GM19238 (cell line): ENCODE results near the gene GAK.

ENCODE experiments used
- DNase-seq: peaks from one replicate; pipeline ENCODE4 v3.0.0; 2011; ENCODE audit warnings: low spot score; ENCODE audit not compliant: insufficient read length

GAK gene

DNA sequence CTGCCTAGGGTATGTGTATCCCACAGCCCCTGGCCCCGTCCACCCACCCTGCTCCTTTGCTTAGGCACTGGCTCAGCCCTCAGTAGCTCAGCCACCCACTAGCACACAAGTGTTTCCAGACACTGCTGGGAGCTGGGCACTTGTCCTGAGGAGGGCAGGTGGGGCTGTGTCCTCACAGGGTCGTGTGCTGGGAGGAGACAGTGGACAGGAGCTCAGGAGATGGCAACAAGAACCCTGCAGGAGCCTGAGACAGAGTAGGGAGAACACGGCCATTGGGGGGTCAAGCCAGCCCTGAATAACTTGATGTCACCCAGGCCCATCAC is 100.7 kb downstream of the GAK start:
- no peak for DNase-seq

DNA sequence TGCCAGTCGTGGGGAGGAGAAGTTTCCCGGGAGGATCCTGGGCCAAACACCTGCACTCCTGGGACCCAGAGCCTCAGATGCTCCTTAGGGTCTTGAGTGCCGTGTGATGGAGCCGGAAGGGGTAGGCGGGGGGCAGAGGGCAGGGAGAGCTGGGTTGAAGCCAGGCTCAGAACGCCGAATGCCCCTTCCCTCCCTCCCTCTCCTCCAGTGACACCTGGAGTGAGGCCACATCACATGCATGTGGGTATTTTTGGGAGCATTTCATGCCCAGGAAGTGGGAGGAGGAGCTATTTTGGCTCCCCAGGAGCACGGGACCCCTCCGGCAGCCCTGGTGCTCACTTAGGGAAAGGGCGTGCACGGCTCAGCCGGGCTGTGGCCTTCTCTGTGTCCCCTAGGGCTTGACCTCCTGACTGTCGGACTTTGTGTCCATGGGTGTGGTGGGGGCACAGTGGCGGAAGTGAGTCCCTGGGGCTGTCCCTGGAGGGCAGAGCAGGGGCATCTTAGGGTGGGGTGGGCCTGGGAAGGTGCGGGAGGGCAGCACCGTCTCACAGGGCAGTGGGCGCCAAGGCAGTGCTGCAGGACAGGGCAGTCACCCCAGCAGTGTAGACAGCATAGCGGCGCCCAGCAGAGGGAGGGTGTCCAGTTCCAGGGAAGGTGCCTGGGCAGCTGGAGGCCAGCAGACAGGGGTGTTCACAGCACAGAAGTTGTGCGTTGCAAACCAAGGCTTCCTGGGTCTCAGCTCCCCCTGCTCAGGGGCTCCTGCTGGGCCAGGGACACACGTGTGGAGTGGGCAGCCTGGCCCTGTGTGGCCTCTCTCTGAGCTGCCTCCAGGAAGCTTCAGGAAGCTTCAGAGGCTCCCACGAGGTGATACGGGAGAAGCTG is 101.3 kb downstream of the GAK start:
- no peak for DNase-seq

DNA sequence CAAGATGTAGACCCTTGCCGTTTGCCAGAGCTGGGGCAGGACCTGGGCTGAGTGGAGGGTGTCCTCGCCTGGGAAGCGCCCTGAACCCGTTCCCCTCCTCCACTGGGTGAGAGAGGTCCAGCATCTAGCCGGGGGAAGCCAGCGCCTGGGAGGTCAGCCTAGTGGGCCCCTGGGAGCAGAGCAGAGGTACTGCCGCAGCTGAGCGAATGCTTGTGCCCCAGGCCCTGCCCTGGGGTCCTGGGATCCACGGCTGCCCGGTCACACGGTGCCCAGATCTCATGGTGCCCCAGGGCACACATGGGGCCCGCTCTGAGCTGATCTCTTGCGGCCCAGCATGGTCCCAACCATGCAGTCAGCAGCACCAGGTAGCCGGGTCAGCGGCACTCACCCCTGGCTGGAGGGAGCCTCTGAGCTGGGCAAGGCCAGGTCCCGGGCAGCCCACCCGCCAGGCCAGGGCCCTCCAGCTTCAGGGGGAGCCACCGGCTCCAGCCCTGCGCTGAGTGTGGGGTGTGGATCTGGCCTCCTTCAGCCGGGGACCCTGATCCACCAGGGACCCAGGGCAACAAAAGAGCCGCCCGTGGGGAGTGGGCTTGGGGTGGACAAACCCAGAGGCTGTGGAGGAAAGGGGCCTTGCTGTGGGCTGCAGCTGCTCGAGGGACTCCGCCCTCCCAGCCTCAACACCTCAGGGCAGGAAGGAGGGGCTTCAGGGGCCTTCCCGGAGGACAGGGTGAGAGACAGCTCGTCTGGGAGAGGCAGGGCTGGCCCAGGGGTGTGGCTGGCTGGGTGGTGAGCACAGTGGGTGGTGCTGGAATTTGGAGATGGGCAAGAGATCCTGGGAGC is 102.1 kb downstream of the GAK start:
- no peak for DNase-seq

DNA sequence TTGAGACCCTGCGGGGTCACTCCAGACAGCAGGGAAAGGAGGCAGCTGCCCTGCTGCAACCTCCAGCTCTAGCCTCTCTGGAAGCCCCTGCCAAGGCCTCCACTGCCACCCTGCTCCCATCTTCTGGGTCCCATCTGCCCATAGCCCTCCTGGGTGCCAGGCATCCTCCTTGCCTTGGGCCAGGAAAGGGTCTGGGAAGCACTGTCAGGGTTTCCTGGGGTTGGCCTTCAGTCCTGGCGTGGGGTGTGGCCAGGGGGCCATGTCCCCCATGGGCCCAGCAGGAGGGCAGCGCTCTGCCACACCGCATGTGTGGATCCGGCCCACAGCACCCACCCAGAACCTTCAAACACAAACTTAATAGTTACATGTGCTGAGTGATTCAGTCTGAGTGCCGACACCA is 102.8 kb downstream of the GAK start:
- no peak for DNase-seq

DNA sequence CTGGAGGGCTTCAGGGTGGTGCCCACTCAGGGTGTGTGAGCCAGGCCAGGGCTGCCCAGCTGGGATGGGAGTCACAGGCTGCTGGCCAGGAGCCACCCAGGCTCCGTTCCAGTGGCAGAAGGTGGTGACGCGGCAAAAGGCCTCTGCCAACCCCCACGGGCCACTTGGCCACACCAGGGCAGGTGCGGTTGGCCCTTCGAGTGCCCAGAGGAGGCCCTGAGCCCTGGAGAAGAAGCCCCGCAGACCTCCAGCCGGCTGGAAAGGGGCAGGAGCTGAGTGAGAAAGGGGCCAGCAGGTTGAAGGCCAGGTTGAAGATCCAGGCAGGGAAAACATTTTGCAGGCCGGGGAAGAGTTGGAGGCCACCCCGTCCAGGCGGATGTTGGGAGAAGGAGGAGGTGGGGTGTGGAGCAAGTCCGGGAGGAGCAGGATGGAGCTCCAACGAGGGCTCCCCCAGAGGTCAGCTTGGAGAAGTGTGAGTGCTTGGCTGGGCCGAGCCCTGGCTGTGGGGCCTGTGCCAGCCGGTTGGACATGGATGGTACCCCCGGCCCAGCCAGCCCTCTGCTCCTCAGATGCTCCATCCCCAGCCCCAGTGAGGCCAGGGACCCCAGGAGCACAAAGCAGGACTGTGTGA is 103.4 kb downstream of the GAK start:
- DNase-seq = no peak

DNA sequence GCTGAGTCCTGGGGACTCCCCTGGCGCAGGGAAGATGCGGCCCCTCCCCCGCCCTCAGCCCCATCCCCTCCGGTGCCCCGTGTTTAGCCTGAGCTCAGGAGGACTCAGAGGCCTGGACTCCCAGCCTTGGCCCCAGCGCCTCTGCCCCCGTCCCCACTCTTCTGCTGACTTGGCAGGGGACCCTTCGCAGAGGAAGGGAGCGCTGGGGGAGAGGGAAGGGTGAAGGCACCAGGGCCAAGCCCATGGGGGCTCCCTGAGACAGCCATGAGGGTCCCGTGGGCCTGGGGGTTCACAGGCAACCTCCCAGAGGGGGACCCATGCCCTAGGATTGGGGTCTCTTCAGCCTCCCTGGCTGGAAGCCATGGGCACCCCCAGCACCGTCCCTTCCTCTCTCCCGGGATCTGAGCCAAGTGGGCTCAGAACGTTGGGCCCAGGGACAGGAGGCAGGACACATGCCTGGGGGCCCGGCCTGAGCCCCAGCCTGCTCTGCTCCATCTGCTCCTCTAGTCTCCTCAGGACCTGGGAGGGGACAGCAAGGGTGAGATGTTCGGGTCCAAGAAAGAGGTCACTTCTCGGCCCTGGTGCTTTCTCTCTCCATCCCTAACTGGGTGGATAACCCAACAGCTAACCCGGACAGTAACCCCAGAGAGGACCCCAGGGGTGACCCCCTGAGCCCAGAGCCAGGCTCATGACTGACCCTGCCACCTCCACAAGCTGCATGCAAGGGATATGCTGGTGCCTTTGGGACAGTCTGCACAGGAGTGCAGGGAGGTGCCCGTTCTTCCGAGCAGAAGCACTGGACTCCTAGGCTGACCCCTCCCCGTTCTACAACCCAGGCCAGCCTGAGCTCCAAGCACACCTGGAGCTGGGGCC is 104.7 kb downstream of the GAK start:
- DNase-seq = no peak

DNA sequence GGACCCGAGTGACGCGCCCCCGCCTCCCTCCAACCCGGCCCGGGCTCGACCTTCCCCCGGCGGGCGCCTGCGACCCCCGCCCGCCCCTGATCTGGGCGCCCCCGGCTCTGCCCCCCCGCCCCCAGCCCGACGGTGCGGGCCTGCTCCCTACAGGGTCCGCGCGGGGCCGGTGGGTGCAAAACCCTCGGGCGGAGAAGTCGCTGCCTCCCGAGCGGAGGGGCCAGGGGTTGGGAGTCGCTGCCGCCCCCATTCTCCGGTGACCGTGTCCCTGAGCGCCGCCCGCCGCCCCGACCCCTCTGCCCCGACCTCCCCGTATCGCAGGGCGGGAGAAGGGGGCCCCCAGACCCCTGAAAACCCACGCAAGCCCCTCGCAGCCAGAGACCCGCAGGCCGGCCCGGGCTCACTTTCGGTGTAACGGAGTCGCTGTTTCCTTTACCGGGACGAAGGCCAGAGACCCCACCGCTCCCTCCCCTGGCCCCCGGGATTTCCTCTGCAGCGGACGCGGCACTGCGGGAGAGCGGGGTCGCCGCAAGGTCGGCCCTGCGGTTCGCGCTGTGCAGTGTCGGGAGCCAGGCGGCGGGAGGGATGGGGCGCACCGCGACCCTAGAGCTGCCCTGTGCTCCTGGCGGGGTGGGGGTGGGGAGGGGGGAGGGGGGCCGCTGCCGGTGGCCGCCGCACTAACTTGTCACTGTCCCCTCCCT is 105.5 kb downstream of the GAK start:
- no peak for DNase-seq

DNA sequence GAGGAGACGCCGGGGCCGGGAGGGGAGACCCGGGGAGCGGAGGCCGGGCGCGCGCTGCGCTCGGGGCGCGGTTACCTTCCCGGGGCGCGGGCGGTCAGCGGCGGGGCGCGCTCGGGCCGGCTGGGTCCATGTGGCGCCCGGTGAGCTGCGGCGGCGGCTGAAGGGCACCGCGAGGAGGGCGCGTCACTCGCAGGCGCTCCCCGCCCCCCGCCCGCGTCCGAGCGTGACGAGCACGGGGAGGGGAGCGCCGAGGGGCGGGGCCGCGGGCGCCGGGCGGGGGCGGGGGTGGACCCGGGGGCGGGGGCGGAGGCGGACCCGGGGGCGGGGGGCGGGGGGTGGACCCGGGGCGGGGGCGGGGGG is 106.2 kb downstream of the GAK start, which contains the start of gene CPLX1:
CPLX1 (minus strand) TSS at position 159 of the 360 bp plus-strand sequence. CDS start 1,607 bp downstream, outside the sequence.
- DNase-seq = no peak

DNA sequence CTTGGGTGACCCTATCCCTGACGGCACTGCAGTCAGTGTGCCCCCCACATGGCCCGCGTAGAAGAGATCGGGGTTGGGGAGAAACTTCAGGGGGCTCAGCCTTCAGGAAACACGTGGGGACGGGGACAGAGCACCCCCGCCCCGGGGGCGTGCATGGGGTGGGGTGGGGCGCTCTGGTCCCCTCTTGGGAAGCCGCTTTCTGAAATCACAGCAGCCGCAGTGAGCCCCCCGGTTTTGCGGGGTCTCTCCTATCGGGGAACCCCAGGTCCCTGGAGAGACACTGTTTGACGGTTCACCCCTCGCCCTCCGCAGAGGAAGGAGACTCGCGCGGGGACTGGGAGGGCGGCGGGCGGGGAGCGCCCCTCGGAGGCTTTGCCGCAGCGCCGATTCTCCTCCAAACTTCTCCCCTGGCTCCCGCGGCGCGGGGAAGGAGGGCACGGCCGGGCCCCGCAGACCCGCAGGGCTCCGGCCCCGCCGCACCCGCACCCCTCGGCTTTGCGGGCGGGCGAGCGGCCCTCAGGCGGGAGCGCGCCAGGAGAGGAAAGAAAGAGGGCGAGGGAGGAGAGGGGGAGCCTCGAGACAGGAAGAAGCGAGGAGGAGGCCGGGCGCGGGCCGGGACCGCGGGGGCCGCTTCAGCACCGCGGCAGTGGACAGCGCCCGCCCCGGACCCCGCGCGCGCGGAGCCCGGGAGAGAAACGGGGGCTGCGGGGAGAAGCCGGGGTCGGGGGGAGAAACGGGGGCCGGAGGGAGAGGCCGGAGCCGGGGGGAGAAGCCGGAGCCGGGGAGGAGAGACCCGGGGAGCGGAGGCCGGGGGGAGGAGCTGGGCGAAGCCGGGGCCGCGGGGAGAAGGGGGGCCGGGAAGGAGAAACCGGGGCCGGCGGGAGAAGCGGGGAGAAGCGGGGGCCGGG is 106.8 kb downstream of the GAK start:
- peak; percentile 41 for DNase-seq

DNA sequence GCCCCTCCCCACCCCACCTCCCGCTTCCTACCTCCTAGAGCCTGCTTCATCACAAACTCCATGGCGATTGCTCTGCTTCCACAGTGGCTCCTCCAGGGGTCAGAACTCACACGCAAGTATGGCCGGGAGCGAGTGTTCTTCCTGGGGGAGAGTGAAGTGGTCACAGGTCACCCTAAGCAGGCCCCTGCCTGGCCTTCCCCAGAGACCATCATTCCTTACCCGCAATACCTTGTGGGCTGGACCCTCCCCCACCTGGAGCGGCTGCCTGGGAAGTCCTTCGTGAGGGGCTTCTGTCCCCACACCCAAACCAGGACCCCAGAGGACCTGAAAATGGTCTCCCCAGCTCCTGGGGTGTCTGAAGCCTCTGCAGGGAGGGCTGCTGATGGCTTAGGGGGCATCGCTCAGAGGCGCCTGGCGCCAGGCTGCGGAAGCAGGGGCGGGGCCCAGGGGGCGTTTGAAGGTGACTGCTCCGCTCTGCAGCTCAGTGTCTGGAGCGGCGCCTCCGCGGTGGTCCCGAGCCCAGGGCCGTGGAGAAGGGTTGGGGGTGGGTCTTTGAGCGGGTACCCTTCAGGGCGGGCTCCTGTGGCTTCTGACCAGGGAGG is 107.6 kb downstream of the GAK start:
- DNase-seq = no peak

DNA sequence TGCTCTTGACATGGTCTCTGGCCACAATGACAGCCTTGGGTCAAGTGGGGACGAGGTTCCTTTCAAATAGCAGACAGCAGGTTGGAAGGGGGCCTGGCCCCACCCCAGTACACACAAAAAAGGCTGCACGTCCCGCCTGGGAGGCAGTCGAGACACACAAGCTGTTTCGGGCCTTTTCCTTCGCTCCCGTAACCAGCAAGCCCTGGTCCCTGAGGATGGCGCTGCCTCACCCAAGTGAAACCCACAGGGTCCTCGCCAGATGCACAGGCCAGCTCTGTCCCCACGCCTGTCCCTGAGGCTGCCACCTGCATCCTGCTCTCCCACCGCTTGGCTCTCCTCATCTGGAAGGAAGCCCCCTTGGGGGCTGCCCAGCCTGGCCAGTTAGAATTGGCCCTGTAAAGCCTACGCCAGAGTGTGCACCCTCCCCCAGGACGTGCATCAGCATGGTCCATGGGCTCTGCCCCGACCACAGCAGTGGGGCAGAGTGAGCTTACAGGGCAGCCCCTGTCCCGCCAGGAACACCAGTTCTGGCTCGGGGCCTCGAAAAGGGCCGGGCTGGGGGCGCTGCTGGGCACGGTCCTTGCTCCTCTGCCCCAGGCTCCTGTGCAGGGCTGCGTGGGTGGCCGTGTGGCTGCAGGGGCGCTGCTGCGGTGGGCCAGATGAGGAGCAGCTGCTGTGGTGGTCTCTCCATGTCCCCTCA is 108.2 kb downstream of the GAK start:
- DNase-seq = no peak

DNA sequence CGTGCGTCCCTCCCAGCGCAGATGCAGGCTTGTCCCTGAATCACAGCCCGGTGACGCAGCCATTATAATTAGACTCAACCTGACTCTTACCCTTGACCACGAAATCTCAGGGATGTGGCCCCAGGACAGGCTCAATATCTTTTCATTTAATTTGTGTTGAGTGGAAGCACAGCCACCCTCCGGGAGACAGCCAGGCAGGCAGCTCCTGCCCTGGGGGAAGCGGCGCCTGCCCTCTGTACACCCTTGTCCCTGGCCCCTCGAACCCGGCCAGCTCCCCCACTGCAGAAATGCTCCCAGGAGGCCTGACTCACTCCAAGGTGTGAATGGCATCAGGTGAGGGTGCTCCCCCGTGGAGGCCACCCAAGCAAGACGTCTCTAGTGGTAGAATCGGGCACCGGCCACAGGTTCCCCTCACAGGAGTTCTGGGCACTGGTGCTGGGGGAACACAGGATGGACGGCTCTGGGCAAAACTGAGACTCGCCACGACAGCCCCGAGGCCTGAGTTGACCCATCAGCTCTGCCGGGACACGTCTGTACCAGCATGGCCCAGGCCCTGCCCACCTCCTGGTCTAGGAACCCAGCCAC is 108.8 kb downstream of the GAK start:
- no peak for DNase-seq

DNA sequence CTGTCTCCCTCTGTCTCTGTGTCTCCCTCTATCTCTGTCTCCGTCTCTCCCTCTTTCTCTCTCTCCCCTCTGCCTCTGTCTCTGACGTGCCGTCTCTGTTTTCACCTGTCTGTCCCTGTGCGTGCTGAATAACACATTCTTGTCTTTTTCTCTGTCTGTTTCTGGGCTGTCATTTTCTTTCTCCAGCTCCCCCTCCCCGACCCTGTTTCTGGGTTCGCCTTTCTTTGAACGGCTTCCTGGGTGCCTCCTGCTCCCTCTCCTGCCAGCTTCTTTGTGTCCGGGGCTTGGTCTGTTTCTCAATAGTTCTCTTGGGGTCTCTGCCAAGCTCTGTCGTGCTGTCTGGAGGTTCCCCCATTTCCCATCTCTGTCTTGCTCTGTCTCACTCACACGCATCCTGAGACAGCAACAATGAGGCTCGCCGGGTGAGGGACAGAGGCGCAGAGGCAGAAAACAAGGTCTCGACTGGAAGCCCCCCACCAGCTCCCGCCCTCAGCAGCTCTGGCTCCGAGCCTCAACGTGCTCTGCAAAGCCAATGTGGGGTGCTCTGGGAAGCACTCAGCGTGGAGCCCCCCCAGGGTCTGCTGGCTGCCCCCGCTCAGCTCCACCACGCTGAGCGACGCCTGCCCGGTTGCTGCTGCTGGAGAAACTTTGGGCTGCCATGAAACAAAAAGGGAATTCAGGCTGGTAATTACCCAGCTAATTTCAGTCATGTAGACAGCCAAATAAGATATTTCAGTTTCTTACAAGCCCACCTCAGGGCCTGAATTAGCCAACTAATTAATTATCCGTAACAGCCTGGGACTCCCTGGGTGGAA is 109.5 kb downstream of the GAK start:
- DNase-seq = no peak

DNA sequence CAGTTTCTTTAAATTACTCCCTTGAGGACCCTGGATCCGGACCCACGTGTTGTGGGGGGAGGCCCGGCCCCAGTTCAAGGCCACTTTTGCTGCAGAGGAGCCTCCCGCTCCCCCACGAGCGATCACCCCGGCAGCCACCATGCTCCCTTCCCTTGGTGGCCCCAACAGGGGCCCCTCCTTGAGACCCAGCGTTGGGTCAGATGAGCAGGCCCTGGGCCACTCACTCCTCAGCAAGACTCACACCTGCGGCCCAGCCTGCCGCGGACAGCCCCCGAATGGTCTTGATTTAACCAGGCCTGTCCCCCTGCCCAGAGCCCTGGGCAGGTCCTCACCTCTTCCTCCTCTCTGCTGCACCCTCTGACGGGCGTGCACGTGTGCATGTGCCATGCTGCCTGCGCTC is 110.5 kb downstream of the GAK start:
- no peak for DNase-seq

DNA sequence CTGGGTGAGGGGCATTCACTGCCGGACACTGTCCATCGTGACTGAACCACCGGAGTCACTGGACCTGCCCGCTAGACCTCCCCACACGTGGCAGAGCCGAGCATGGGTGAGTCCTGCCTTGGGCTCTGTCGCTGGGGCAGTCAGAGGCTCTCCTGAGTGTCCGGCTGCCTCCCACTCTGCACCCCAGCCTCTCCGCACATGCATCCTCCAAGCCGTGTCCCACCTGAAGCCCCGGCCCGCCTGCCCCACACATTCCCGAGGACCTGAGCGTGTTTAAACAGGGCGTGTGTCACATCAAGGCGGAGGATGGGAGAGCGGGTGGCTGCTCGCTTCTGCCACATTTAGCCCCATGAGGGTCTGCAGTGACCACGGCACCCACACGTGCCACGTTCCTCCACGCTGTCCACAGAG is 110.9 kb downstream of the GAK start:
- no peak for DNase-seq

DNA sequence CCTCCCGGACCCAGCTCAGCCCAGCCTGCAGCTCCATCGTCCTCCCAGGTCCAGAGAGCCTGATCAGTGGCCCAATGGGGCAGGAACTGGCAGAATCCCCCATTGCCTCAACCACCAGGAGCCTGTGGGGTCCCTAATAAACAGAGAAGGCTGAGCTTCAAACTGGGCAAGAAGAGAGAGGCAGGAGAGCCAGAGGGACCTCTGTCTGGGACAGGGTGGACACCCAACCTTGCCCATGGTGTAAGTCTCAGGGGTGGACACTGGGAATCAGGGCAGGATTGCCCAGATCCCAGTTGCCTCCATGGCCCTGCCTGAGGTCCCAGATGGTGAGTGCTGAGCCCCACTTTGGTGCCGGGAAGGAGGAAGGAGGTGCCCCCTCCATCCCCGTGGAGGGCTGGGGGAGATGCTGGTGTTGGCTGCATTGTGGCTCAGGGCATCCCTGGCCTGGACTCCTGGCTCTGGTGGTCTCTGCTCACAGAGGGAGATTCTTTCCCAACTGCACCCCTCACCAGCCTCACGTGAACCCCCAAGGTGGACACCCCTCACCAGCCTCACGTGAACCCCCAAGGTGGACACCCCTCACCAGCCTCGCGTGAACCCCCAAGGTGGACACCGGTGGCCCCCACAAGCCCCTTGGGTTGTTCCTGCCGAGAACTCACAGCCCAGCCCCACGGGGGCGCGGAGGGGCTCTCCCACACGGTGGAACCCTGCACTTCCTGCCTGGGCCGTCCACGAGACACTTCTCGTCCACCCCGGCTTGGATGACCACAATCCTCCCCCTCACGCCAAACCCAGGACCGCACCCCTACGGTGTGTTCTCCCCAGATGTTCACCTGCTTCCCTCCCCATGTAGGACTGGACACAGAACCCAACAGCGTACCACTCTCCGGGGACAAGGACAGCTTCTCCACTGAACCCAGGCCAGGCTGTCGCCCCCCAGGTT is 111.6 kb downstream of the GAK start:
- DNase-seq = no peak
